Stimulated activated naive CD8-positive, alpha-beta T cell treated with anti-CD3 and anti-CD28 coated beads, Interleukin-15, amount 100 ng/mL, for 72 hours (primary cell): ENCODE measurements around the gene ATP10B.
"Not testable (repeated sequence)": the region's sequence is repeated elsewhere in the genome, so short reads cannot be mapped to it uniquely, and the experiment has no call there.

Experiments
- ATAC-seq: fragments of 150-1000 bp; cut with Tn5 transposase; 2 replicates; pipeline ENCODE4 v1.10.0; 2021; ENCODE audit warnings: mild to moderate bottlenecking, moderate library complexity
- DNase-seq, 2 donors: peaks; one replicate each; pipeline ENCODE4 v3.0.0; 2021 to 2022
- H3K27ac Mint-ChIP-seq, 2 donors: one replicate each; pipeline ENCODE4 v1.8.0; 2022; ENCODE audit warnings: mild to moderate bottlenecking in 2 of 2, mixed read lengths in 2 of 2, moderate library complexity in 2 of 2
- H3K27me3 Mint-ChIP-seq: one replicate; pipeline ENCODE4 v1.8.0; 2022; ENCODE audit warnings: mixed read lengths
- H3K4me1 Mint-ChIP-seq: one replicate; pipeline ENCODE4 v1.8.0; 2022; ENCODE audit warnings: mild to moderate bottlenecking, mixed read lengths
- H3K4me3 Mint-ChIP-seq, 2 donors: one replicate each; pipeline ENCODE4 v1.8.0; 2022; ENCODE audit warnings: mild to moderate bottlenecking in 2 of 2, mixed read lengths in 2 of 2, moderate library complexity in 1 of 2
- H3K9me3 Mint-ChIP-seq, 2 donors: one replicate each; pipeline ENCODE4 v1.8.0; 2022; ENCODE audit warnings: mixed read lengths in 2 of 2

Gene ATP10B

GRCh38 chr5:160837211-160837610 is 14.8 kb downstream of the ATP10B start:
- Mint-ChIP-seq H3K4me3 (no peak overlapping the region), H3K27ac (no peak overlapping the region), H3K9me3 (peaks cover 9 to 20% of the 10 kb centered on the region in 2 donors), H3K27me3 (no peaks in the 10 kb centered on the region), H3K4me1 (no peaks in the 10 kb centered on the region)
- no peak for DNase-seq
- ATAC-seq = no peak

GRCh38 chr5:160835818-160836528 is 16.0 kb downstream of the ATP10B start:
- Mint-ChIP-seq H3K27me3 (no peaks in the 10 kb centered on the region), H3K27ac (no peak overlapping the region), H3K4me1 (no peaks in the 10 kb centered on the region), H3K9me3 (peaks cover 9 to 20% of the 10 kb centered on the region in 2 donors), H3K4me3 (no peak overlapping the region)
- ATAC-seq (no peak), DNase-seq (no peak)

GRCh38 chr5:160835376-160835775 is 16.6 kb downstream of the ATP10B start:
- Mint-ChIP-seq H3K27ac (no peak overlapping the region), H3K27me3 (no peaks in the 10 kb centered on the region), H3K4me3 (no peak overlapping the region), H3K9me3 (peaks cover 9 to 26% of the 10 kb centered on the region in 2 donors), H3K4me1 (no peaks in the 10 kb centered on the region)
- DNase-seq (no peak), ATAC-seq (no peak)

GRCh38 chr5:160833806-160834205 is 18.2 kb downstream of the ATP10B start:
- Mint-ChIP-seq H3K4me1 (no peaks in the 10 kb centered on the region), H3K4me3 (no peak overlapping the region), H3K27ac (no peak overlapping the region), H3K27me3 (no peaks in the 10 kb centered on the region), H3K9me3 (peaks cover 9 to 29% of the 10 kb centered on the region in 2 donors)
- ATAC-seq (no peak), DNase-seq (no peak)

GRCh38 chr5:160831801-160832200 is 20.2 kb downstream of the ATP10B start:
- DNase-seq (no peak), ATAC-seq (no peak)
- peaks cover 15 to 36% of the 10 kb centered on the region in 2 donors for H3K9me3 Mint-ChIP-seq
- H3K27ac Mint-ChIP-seq = no peak overlapping the region
- no peaks in the 10 kb centered on the region for H3K27me3 Mint-ChIP-seq
- no peak overlapping the region for H3K4me3 Mint-ChIP-seq
- H3K4me1 Mint-ChIP-seq = no peaks in the 10 kb centered on the region

GRCh38 chr5:160824301-160825001 is 27.6 kb downstream of the ATP10B start:
- ATAC-seq (no peak), DNase-seq (no peak)
- Mint-ChIP-seq H3K4me1 (no peaks in the 10 kb centered on the region), H3K27ac (no peak overlapping the region), H3K27me3 (no peaks in the 10 kb centered on the region), H3K4me3 (no peak overlapping the region), H3K9me3 (peaks cover 31 to 43% of the 10 kb centered on the region in 2 donors)

GRCh38 chr5:160812996-160813395 is 39.0 kb downstream of the ATP10B start:
- not testable (repeated sequence) for H3K27me3 Mint-ChIP-seq

GRCh38 chr5:160805376-160805775 is 46.6 kb downstream of the ATP10B start:
- ATAC-seq = no peak
- DNase-seq = no peak
- Mint-ChIP-seq H3K27me3 (no peaks in the 10 kb centered on the region), H3K9me3 (peaks cover 0 to 4% of the 10 kb centered on the region in 2 donors), H3K4me1 (no peaks in the 10 kb centered on the region), H3K27ac (no peak overlapping the region), H3K4me3 (no peak overlapping the region)

More at GRCh38 chr5:160812996-160813395, 39.0 kb downstream of the ATP10B start:
- DNase-seq, H3K4me1 Mint-ChIP-seq, ATAC-seq, H3K4me3 Mint-ChIP-seq, H3K27ac Mint-ChIP-seq: not testable (repeated sequence)
- H3K9me3 Mint-ChIP-seq = peaks cover 4 to 21% of the 10 kb centered on the region in 2 donors

- H3K4me1 Mint-ChIP-seq = no peaks in the 10 kb centered on the region
- no peaks in the 10 kb centered on the region for H3K27me3 Mint-ChIP-seq
- no peak for ATAC-seq
- no peak for DNase-seq
- peaks cover 5% of the 10 kb centered on the region in 2 donors for H3K9me3 Mint-ChIP-seq
- H3K4me3 Mint-ChIP-seq = no peak overlapping the region
- H3K27ac Mint-ChIP-seq = no peak overlapping the region
These were observed 49.4 kb downstream of the ATP10B start for GRCh38 chr5:160802592-160802991.

GRCh38 chr5:160800375-160801275 is 51.4 kb downstream of the ATP10B start:
- ATAC-seq (no peak), DNase-seq (no peak)
- H3K27me3 Mint-ChIP-seq = no peaks in the 10 kb centered on the region
- H3K27ac Mint-ChIP-seq = no peak overlapping the region
- peaks cover 5 to 6% of the 10 kb centered on the region in 2 donors for H3K9me3 Mint-ChIP-seq
- no peak overlapping the region for H3K4me3 Mint-ChIP-seq
- H3K4me1 Mint-ChIP-seq = no peaks in the 10 kb centered on the region

GRCh38 chr5:160799184-160799583 is 52.8 kb downstream of the ATP10B start:
- Mint-ChIP-seq H3K4me1 (no peaks in the 10 kb centered on the region), H3K4me3 (no peak overlapping the region), H3K27me3 (no peaks in the 10 kb centered on the region), H3K9me3 (peaks cover 5 to 6% of the 10 kb centered on the region in 2 donors), H3K27ac (no peak overlapping the region)
- ATAC-seq (no peak), DNase-seq (no peak)

- H3K9me3 Mint-ChIP-seq = peaks cover 5 to 6% of the 10 kb centered on the region in 2 donors
- ATAC-seq (no peak), DNase-seq (no peak)
- no peak overlapping the region for H3K4me3 Mint-ChIP-seq
- no peaks in the 10 kb centered on the region for H3K27me3 Mint-ChIP-seq
- H3K27ac Mint-ChIP-seq = no peak overlapping the region
- H3K4me1 Mint-ChIP-seq = no peaks in the 10 kb centered on the region
These were observed 55.0 kb downstream of the ATP10B start for GRCh38 chr5:160797020-160797419.

- Mint-ChIP-seq H3K4me3 (no peak overlapping the region), H3K9me3 (peaks cover 0 to 6% of the 10 kb centered on the region in 2 donors)
- ATAC-seq = no peak
These were observed 58.5 kb downstream of the ATP10B start for GRCh38 chr5:160793530-160793899.

GRCh38 chr5:160792732-160793529 is 59.1 kb downstream of the ATP10B start:
- ATAC-seq (no peak), DNase-seq (no peak)
- peaks cover 0 to 5% of the 10 kb centered on the region in 2 donors for H3K9me3 Mint-ChIP-seq
- H3K4me3 Mint-ChIP-seq = no peak overlapping the region
- H3K27me3 Mint-ChIP-seq = peaks cover 7% of the 10 kb centered on the region
- H3K27ac Mint-ChIP-seq = no peak overlapping the region
- H3K4me1 Mint-ChIP-seq = no peaks in the 10 kb centered on the region

More at GRCh38 chr5:160793530-160793899, 58.5 kb downstream of the ATP10B start:
- peaks cover 2% of the 10 kb centered on the region for H3K27me3 Mint-ChIP-seq
- no peaks in the 10 kb centered on the region for H3K4me1 Mint-ChIP-seq
- no peak overlapping the region for H3K27ac Mint-ChIP-seq
- DNase-seq = no peak

GRCh38 chr5:160792281-160792680 is 59.7 kb downstream of the ATP10B start:
- H3K27me3 Mint-ChIP-seq = peaks cover 7% of the 10 kb centered on the region
- no peak overlapping the region for H3K27ac Mint-ChIP-seq
- H3K4me1 Mint-ChIP-seq = no peaks in the 10 kb centered on the region
- DNase-seq (no peak), ATAC-seq (no peak)
- no peaks in the 10 kb centered on the region for H3K9me3 Mint-ChIP-seq
- H3K4me3 Mint-ChIP-seq = no peak overlapping the region
